ENCODE results near the gene SYT2.

The SYT2 gene

GRCh38 chr1:202698276-202698675 is 12.0 kb downstream of the SYT2 start:
- H3K27me3 ChIP-seq (ENCODE audit: insufficient read depth, poor library complexity, severe bottlenecking) = peaks cover 19% of the 10 kb centered on the region
- no peak overlapping the region for H3K27ac ChIP-seq (replicated peaks)
- peak in 1 of 2 experiments; percentile 52 for DNase-seq (ENCODE audit: low read depth in 1 of 2, low spot score in 1 of 2)
- H3K4me3 ChIP-seq (replicated peaks; ENCODE audit: insufficient read depth, low read length) = no peak overlapping the region
- TF ChIP-seq GABPA (IDR thresholded peaks at IDR 0.05; ENCODE audit: low read depth) = no peak
- TF ChIP-seq, protein P1, sequence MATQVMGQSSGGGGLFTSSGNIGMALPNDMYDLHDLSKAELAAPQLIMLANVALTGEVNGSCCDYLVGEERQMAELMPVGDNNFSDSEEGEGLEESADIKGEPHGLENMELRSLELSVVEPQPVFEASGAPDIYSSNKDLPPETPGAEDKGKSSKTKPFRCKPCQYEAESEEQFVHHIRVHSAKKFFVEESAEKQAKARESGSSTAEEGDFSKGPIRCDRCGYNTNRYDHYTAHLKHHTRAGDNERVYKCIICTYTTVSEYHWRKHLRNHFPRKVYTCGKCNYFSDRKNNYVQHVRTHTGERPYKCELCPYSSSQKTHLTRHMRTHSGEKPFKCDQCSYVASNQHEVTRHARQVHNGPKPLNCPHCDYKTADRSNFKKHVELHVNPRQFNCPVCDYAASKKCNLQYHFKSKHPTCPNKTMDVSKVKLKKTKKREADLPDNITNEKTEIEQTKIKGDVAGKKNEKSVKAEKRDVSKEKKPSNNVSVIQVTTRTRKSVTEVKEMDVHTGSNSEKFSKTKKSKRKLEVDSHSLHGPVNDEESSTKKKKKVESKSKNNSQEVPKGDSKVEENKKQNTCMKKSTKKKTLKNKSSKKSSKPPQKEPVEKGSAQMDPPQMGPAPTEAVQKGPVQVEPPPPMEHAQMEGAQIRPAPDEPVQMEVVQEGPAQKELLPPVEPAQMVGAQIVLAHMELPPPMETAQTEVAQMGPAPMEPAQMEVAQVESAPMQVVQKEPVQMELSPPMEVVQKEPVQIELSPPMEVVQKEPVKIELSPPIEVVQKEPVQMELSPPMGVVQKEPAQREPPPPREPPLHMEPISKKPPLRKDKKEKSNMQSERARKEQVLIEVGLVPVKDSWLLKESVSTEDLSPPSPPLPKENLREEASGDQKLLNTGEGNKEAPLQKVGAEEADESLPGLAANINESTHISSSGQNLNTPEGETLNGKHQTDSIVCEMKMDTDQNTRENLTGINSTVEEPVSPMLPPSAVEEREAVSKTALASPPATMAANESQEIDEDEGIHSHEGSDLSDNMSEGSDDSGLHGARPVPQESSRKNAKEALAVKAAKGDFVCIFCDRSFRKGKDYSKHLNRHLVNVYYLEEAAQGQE (IDR thresholded peaks at IDR 0.05; ENCODE audit: insufficient replicate concordance, low read depth) = peak; percentile 34
- TF ChIP-seq POLR2AphosphoS5 (IDR thresholded peaks at IDR 0.05; ENCODE audit: low read depth) = peak; percentile 66

DNA sequence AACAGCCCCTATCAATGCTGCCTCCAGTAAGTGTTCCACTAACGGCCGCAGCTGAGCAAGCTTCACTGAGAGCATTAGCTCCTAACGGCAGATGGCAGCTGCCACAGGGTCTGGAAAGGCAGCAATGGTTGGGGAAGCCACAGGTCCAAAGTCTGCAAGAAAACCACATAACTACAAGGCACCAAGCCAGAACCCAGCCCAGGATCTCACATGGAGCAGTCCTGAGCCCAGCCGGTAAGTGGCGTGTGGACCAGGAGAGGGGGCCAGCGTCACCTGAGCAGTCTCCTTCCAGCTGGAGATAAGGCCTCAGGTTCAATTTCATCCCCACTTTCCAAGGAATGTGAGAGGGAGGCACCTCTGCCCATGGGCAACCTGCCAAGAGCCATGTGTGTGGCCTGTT is 13.2 kb downstream of the SYT2 start:
- no peak for DNase-seq (ENCODE audit: low read depth in 1 of 2, low spot score in 1 of 2)
- H3K27me3 ChIP-seq (ENCODE audit: insufficient read depth, poor library complexity, severe bottlenecking) = peaks cover 21% of the 10 kb centered on the region
- no peak overlapping the region for H3K27ac ChIP-seq (replicated peaks)
- TF ChIP-seq POLR2AphosphoS5 (IDR thresholded peaks at IDR 0.05; ENCODE audit: low read depth) (no peak), GABPA (IDR thresholded peaks at IDR 0.05; ENCODE audit: low read depth) (no peak), SPI1 (IDR thresholded peaks at IDR 0.05; ENCODE audit: borderline replicate concordance, low read depth) (no peak)
- TF ChIP-seq, protein P1 (IDR thresholded peaks at IDR 0.05; ENCODE audit: insufficient replicate concordance, low read depth) = no peak
- TF ChIP-seq, protein P2, sequence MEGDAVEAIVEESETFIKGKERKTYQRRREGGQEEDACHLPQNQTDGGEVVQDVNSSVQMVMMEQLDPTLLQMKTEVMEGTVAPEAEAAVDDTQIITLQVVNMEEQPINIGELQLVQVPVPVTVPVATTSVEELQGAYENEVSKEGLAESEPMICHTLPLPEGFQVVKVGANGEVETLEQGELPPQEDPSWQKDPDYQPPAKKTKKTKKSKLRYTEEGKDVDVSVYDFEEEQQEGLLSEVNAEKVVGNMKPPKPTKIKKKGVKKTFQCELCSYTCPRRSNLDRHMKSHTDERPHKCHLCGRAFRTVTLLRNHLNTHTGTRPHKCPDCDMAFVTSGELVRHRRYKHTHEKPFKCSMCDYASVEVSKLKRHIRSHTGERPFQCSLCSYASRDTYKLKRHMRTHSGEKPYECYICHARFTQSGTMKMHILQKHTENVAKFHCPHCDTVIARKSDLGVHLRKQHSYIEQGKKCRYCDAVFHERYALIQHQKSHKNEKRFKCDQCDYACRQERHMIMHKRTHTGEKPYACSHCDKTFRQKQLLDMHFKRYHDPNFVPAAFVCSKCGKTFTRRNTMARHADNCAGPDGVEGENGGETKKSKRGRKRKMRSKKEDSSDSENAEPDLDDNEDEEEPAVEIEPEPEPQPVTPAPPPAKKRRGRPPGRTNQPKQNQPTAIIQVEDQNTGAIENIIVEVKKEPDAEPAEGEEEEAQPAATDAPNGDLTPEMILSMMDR (IDR thresholded peaks at IDR 0.05; ENCODE audit: insufficient read depth, low read length) = no peak
- H3K4me3 ChIP-seq (replicated peaks; ENCODE audit: insufficient read depth, low read length) = no peak overlapping the region

GRCh38 chr1:202694314-202694713 is 15.9 kb downstream of the SYT2 start:
- DNase-seq (ENCODE audit: low read depth in 1 of 2, low spot score in 1 of 2) = no peak
- H3K4me3 ChIP-seq (replicated peaks; ENCODE audit: insufficient read depth, low read length) = no peak overlapping the region
- H3K27ac ChIP-seq (replicated peaks) = no peak overlapping the region
- peaks cover 25% of the 10 kb centered on the region for H3K27me3 ChIP-seq (ENCODE audit: insufficient read depth, poor library complexity, severe bottlenecking)
- TF ChIP-seq POLR2AphosphoS5 (IDR thresholded peaks at IDR 0.05; ENCODE audit: low read depth) (no peak), GABPA (IDR thresholded peaks at IDR 0.05; ENCODE audit: low read depth) (no peak)
- TF ChIP-seq, protein P1 (IDR thresholded peaks at IDR 0.05; ENCODE audit: insufficient replicate concordance, low read depth) = peak; percentile 5

DNA sequence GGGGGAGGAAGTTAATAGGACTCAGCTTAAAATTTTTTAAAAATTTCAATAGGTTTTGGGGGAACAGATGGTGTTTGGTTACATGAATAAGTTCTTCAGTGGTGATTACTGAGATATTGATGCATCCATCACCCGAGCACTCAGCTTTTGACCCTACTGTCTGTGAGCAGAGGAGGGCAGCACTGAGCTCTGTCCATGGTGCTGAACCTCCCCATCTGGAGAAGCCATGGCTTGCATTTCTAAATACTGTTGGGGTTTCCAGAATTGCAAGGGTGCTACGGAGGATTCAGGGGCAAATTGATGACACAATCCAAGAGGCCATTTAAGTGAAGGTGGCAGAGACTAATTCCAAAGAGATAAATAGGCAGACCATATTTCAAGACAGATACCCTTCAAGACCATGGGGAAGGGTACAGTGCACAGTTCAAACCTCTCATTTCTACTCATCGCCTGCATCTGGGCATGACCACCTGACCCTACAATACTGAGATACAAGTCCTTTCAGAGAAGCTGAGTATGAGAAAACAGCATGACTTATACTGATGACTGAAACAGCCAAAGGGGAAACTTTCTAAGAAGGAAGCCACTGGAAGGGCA is 17.2 kb downstream of the SYT2 start:
- DNase-seq (ENCODE audit: low read depth in 1 of 2, low spot score in 1 of 2) = peak; percentile 23 to 60
- Histone ChIP-seq H3K4me3 (replicated peaks; ENCODE audit: insufficient read depth, low read length) (no peak overlapping the region), H3K27me3 (ENCODE audit: insufficient read depth, poor library complexity, severe bottlenecking) (peaks cover 25% of the 10 kb centered on the region), H3K27ac (replicated peaks) (no peak overlapping the region)
- TF ChIP-seq, protein P2 (IDR thresholded peaks at IDR 0.05; ENCODE audit: insufficient read depth, low read length) = no peak
- TF ChIP-seq, protein P1 (IDR thresholded peaks at IDR 0.05; ENCODE audit: insufficient replicate concordance, low read depth) = peak; percentile 98
